Stimulated activated CD4-positive, alpha-beta T cell treated with anti-CD3 and anti-CD28 coated beads, Interleukin-4, amount 100 ng/mL, for 1 hour (primary cell): ENCODE data around the gene ARFGAP1.

Experiments
- DNase-seq: peaks from one replicate; pipeline ENCODE4 v3.0.0-alpha.2; 2020

Gene ARFGAP1

DNA sequence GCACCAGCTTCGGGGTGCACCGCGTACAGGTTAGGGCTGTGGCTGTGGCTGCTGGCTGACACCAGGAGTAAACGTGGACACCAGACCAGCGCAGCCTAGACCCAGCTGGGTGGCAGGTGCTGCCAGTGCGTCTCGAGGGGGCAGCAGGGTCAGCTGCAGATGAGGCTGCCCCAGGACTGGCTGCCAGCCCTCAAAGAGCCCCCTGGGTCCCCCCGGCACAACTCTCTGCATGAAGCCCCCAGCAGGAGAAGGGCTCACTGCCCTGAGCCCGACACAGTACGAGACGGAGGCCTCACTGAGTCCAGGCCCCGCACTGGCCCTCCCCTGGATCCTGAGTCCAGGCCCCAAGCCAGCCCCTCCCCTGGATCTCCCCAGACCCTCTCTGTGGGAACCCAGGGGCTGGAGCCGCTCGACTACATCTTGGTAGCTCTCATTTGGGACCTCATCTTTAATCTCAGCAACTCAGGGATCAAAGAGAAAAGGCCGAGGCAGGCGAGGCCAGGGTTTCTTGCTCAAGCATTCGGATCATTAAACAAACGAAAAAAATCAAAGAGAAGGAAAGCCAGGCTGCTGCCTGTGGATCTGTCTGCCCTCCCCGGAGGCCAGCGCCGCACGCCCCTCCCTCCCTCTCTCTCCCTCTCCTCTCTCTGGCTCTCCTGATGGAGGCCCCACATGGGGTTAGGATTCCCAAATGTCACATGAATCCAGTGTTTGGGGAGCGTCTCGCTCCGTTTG is 11.4 kb upstream of the ARFGAP1 start:
- DNase-seq = no peak

DNA sequence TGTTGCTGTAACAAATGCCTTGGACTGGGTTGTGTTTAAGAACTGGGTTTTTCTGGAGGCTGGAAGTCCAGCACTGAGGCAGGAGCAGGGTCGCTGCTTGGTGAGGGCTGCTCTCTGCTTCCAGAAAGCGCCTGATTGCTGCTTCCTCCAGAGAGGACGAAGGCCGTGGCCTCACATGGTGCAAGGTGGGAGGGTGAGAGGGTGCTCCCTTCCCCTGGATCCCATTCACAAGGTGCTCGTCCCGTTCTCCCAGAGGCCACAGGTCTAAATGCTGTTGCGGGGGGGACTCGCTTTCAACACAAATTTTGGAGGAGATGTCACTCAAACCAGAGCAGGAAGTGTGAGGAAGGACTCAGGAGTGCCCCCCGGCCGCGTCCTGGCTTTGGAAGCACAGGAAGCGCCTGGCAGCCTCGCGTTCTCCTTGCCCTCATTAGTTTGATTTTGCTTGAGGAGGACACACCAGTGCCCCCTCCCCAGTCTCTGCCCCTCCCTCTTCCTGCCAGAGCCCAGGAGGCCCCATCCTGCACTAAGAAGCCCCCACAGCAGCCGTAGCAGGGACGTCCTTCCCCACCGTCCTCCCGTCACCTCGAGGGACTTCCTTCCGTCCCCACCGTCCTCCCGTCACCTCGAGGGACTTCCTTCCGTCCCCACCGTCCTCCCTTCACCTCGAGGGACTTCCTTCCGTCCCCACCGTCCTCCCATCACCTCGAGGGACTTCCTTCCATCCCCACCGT is 10.7 kb upstream of the ARFGAP1 start:
- no peak for DNase-seq

DNA sequence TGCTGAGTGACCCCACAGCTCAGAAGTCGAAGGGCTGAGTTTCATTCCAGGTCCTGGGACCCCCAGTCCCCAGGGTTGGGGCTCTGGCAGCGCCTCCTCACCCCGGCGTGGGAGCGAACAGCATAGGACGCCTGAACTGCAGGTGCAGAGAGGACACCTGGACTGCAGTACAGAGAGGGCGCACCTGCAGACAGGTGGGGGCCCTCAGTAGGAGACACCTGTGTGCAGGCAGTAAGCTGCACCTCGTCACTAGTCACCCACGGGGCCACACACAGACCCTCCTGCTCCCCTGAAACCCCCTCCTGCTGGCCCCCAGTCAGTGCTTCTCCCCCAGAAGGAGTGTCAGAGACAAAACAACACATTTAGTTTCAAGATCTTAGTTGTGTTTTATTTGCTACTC is 9.8 kb upstream of the ARFGAP1 start:
- no peak for DNase-seq

- DNase-seq = no peak
Measured at GRCh38 chr20:63264000-63264399, 8.6 kb upstream of the ARFGAP1 start.

GRCh38 chr20:63264519-63264918 is 8.1 kb upstream of the ARFGAP1 start:
- DNase-seq = no peak

DNA sequence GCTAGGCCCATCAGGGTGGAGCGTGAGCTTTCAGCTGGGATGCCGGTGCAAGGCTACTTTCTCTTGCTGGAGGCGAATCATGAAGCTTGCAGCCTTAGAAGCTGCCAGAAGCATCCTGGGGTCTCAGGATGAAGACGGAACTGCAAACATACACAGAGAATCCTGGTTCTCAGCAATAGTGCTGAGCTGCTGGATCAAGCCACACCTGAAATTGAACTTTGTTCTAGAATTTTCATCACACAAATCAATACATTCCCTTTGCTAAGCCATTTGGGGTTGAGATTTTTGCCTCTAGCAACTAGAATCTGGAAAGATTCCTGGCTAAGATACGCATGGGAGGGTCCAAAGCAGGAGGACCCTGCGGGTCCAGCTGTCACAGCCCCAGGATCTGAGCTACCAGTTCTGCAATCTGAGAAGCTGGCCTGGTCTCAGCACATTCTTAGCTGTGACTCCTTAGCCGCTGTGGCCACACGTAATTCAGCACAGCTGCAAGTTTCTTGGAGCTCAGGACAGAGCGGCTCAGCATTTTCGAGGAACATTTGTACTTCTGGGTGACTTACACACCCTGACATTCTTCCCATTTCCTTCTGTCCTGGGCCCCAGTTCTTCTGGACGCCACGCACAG is 6.6 kb upstream of the ARFGAP1 start:
- no peak for DNase-seq

DNA sequence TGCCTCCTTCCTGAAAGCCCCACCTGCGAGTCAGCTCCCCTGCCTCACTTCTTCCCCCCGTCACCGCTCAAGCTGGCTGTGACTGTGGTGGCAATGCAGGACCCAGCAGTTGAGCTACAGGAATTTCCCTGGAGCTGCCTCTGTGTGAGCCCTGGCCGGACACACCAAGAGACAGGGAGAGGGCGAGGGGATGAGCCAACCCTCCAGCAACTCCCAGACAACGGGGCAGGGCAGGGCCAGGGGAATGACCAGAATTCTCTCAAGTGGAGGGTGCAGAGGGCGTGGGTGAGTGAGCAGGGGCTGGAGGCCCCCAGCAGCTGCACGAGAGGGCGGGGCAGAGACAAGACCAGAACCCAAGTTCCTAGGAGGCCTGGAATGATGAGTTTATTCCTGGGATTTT is 4.9 kb upstream of the ARFGAP1 start:
- DNase-seq = no peak

GRCh38 chr20:63268256-63268655 is 4.4 kb upstream of the ARFGAP1 start:
- DNase-seq = no peak

- no peak for DNase-seq
Measured at GRCh38 chr20:63268671-63269439, 3.8 kb upstream of the ARFGAP1 start.

DNA sequence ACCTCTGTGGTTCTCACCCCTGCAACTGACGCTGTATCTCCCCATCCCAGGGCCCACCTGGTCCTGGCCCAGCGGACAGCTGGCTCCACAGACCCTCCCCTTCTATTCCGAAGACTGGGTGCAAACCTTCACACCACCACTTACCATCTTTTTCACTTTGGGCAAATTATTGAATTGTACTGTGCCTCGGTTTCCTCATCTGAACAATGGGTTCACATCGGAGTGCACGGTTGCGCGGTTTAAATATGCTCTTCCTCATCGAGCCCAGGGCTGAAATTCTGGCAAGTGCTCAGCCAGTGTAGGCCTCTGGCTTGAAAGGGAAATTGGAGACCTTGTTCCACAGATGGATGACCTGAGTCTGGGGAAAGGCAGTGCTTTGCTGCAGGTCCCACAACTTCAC is 2.9 kb upstream of the ARFGAP1 start:
- no peak for DNase-seq

DNA sequence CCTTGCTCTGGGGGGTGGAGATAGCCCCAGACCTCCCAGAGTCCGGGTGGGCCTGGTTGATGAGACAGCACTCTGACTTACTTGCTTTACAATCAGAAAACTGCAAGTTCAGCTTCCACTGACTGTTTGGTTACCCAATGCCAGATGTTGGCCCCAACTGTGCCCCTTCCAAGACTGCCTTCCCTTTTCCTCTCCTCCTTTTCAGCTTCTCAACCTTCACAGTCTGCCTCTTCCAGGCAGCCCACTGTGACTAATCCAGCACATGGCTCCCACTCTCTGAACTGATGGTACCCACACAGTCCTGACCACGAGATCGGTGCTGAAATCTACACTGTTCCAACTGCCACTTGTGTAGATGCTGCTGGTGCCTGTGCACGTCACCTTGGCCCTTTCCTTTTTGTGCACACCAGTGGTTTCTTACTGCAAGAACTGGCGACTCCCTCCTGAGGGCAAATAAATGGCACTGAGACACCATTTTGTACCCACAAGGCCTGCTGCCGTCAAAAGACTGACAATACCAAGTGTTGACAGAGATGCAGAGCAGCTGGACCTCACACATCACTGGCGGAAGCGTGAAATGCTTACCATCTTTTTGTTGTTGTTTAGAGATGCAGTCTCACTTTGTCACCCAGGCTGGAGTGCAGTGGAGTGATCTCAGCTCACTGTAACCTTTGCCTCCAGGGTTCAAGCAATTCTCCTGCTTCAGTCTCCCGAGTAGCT is 1.8 kb upstream of the ARFGAP1 start:
- no peak for DNase-seq

GRCh38 chr20:63273059-63273579 is 506 bp downstream of the ARFGAP1 start:
- DNase-seq = no peak

GRCh38 chr20:63273635-63274380 is 1.2 kb downstream of the ARFGAP1 start:
- no peak for DNase-seq

GRCh38 chr20:63274381-63275228 is 2.0 kb downstream of the ARFGAP1 start:
- DNase-seq = no peak

- DNase-seq = no peak
Measured at GRCh38 chr20:63275825-63276224, 3.2 kb downstream of the ARFGAP1 start.

- DNase-seq = no peak
Measured at GRCh38 chr20:63276956-63277355, 4.3 kb downstream of the ARFGAP1 start.

GRCh38 chr20:63277466-63278272 is 5.1 kb downstream of the ARFGAP1 start:
- DNase-seq = no peak

- DNase-seq = no peak
Measured at GRCh38 chr20:63278661-63279060, 6.0 kb downstream of the ARFGAP1 start.

- DNase-seq = no peak
Measured at GRCh38 chr20:63279931-63280330, 7.3 kb downstream of the ARFGAP1 start.

DNA sequence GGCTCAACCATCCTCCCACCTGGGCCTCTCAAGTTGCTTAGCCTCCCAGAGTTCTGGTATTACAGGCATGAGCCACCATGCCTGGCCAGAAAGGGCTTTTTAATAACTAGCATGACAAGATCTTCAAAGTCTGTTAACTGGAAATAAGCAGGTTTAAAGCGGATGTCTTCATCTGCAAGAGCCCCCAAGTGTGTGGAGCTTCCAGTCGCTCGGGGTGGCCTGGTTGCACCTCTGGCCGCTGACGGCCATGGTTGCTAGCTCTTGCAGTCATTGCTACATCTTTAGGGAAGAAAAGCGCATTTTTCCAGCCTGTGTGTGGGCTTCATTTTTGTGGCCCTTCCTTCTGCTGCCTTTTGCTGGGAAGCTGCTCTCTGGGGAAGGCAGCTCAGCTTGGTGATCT is 7.8 kb downstream of the ARFGAP1 start:
- DNase-seq = no peak
